ENCODE measurements around the gene REEP3.

DNA sequence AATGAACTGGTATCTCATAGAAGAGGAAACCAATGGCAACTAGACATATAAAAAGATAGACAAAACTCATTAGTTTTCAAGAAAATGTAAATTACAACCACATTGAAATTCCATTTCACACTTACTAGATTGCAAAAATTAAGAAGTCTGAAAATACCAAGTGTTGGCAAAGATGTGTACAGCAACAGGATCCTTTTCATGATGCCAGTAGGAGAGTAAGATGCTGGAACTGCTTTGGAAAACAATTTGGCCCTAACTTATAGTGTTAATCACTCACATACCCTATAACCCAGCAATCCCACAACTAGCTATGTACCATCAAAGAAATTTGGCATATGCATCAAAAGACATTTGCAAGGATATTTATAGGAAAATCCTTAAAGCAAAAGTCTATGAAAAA, 15.5 kb downstream of the REEP3 start:
- TF ChIP-seq GATA2 (IDR thresholded peaks at IDR 0.05; ENCODE audit: low read depth, low read length) (no peak), GATA3 (IDR thresholded peaks at IDR 0.05; ENCODE audit: low read depth, low read length) (no peak)

Measured in SH-SY5Y (cell line).